AG09319 (cell line): Measurements from ENCODE around the gene OR51Q1.

Experiments used
- DNase-seq: peaks from one replicate; pipeline ENCODE4 v3.0.0-alpha.2; 2010; ENCODE audit warnings: low read depth; ENCODE audit errors: extremely low read depth
- TF ChIP-seq, protein P1 (sequence below): IDR thresholded peaks from 2 replicates; pipeline ENCODE4 v1.5.1; 2011; ENCODE audit warnings: low read depth, mild to moderate bottlenecking, inconsistent platforms, low read length, moderate library complexity

The OR51Q1 gene

DNA sequence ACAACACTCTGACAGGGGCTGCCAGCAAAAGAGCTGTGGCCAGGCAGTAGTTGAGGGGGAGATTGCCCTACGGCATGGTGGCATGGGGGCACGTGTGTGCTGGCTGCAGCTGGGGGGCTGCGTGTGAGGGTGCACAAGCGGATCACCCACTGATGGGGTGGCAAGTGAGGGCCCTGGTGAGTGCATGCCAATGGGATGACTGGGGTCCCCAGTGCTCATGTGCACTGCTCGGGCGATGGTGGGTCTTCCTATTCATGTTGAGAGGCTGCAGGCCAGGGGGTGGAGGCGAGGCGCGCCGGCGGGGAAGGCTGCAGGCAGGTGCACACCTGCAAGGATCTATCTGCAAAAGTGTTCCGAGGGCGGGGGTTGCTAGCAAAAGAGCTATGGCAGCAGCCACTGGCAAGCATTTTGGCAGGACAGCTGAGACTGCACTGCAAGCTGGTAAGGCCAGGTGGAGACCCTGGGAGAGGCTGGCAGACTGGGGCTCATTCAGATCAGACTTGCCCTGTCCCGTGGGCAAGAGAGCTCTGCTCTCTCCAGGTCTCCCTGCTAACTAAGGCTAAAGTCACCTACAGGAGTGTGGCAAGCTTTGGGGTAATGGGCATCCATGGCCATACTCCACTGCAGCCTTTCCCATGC lies 39.2 kb downstream of the OR51Q1 start:
- no peak for DNase-seq
- TF ChIP-seq, protein P1, sequence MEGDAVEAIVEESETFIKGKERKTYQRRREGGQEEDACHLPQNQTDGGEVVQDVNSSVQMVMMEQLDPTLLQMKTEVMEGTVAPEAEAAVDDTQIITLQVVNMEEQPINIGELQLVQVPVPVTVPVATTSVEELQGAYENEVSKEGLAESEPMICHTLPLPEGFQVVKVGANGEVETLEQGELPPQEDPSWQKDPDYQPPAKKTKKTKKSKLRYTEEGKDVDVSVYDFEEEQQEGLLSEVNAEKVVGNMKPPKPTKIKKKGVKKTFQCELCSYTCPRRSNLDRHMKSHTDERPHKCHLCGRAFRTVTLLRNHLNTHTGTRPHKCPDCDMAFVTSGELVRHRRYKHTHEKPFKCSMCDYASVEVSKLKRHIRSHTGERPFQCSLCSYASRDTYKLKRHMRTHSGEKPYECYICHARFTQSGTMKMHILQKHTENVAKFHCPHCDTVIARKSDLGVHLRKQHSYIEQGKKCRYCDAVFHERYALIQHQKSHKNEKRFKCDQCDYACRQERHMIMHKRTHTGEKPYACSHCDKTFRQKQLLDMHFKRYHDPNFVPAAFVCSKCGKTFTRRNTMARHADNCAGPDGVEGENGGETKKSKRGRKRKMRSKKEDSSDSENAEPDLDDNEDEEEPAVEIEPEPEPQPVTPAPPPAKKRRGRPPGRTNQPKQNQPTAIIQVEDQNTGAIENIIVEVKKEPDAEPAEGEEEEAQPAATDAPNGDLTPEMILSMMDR, result no peak

DNA sequence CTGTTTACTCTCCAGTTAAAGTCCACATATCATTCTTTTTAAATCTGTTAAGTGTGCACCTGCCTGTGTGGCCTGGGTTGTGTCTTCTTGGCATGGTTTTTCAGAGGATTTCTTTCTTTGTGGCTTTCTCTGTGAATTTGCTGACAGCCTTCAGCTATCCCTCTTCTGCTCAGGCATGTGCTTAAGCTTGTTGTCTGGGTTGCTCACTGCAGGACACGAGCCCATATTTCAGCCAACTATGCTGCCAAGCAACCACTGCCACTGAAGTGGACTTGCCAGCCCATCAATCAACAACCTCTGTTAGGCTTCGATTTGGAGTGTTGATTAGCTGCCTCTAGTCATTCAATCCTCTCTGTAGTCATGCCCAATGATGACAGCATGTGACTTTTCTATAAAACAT lies 45.6 kb downstream of the OR51Q1 start:
- TF ChIP-seq, protein P1, result no peak
- DNase-seq, result no peak
